OCI-LY1 (cell line): ENCODE data around the gene PLPP1.

Source experiments
- H2AFZ ChIP-seq: fragments of 200-600 bp; sonication (generic), shearing (Covaris generic); 2 replicates; pipeline ENCODE4 v1.6.0; 2014; ENCODE audit warnings: antibody characterized with exemption, mild to moderate bottlenecking, low read length
- H3F3A ChIP-seq: fragments of 200-600 bp; sonication (generic), shearing (Covaris generic); 2 replicates; pipeline ENCODE4 v1.6.0; 2014; ENCODE audit warnings: mild to moderate bottlenecking, antibody characterized with exemption, low read length, moderate library complexity; ENCODE audit not compliant: insufficient read depth
- H3K27ac ChIP-seq: fragments of 200-600 bp; sonication (generic); 2 replicates; pipeline ENCODE4 v1.5.1; 2014; ENCODE audit warnings: low read length, mixed run types, mild to moderate bottlenecking, low read depth; ENCODE audit not compliant: poor library complexity, severe bottlenecking
- H3K27me3 ChIP-seq: fragments of 200-600 bp; sonication (generic); 2 replicates; pipeline ENCODE4 v1.6.0; 2014; ENCODE audit warnings: antibody characterized with exemption, mild to moderate bottlenecking, low read length, moderate library complexity; ENCODE audit not compliant: insufficient read depth
- H3K36me3 ChIP-seq: fragments of 200-600 bp; sonication (generic); 2 replicates; pipeline ENCODE4 v1.6.1; 2014; ENCODE audit warnings: mild to moderate bottlenecking, antibody characterized with exemption, low read length, moderate library complexity, mixed read lengths; ENCODE audit not compliant: insufficient read depth
- H3K4me1 ChIP-seq: fragments of 200-600 bp; sonication (generic); 2 replicates; pipeline ENCODE4 v1.5.1; 2014; ENCODE audit warnings: mild to moderate bottlenecking, low read length, moderate library complexity; ENCODE audit not compliant: insufficient read depth, severe bottlenecking
- H3K4me2 ChIP-seq: fragments of 200-600 bp; sonication (generic), shearing (Covaris generic); 2 replicates; pipeline ENCODE4 v1.6.1; 2014; ENCODE audit warnings: low read length
- H3K4me3 ChIP-seq: fragments of 200-600 bp; sonication (generic); 2 replicates; pipeline ENCODE4 v1.5.1; 2014; ENCODE audit warnings: low read length, low read depth, mild to moderate bottlenecking, mixed read lengths; ENCODE audit not compliant: poor library complexity, severe bottlenecking
- H3K79me2 ChIP-seq: fragments of 200-600 bp; shearing (Covaris generic); 2 replicates; pipeline ENCODE4 v1.6.1; 2016; ENCODE audit warnings: mixed run types, low read length, mixed read lengths; ENCODE audit not compliant: insufficient read depth
- H3K9ac ChIP-seq: fragments of 200-600 bp; sonication (generic), shearing (Covaris generic); 2 replicates; pipeline ENCODE4 v1.6.1; 2014; ENCODE audit warnings: mild to moderate bottlenecking, low read length, mixed read lengths
- H3K9me2 ChIP-seq: fragments of 200-600 bp; sonication (generic), shearing (Covaris generic); 2 replicates; pipeline ENCODE4 v1.6.1; 2014; ENCODE audit warnings: low read depth, mild to moderate bottlenecking, low read length, mixed read lengths
- H3K9me3 ChIP-seq: fragments of 200-600 bp; shearing (Covaris generic); 2 replicates; pipeline ENCODE4 v1.6.1; 2014; ENCODE audit warnings: low read length, mixed read lengths
- H4K20me1 ChIP-seq: fragments of 200-600 bp; sonication (generic), shearing (Covaris generic); 2 replicates; pipeline ENCODE4 v1.6.0; 2016; ENCODE audit warnings: mild to moderate bottlenecking, low read length; ENCODE audit not compliant: insufficient read depth
- EZH2 ChIP-seq: fragments of 200-600 bp; sonication (generic), shearing (Covaris generic); IDR thresholded peaks from 2 replicates; pipeline ENCODE4 v1.8.0; 2017; ENCODE audit warnings: borderline replicate concordance, mixed run types, mild to moderate bottlenecking, antibody characterized with exemption, low read length, moderate library complexity, mixed read lengths
- TF ChIP-seq, protein P1 (sequence below): fragments of 200-600 bp; sonication (generic), shearing (Covaris generic); IDR thresholded peaks from 2 replicates; pipeline ENCODE4 v1.5.1; 2017; ENCODE audit warnings: mild to moderate bottlenecking, antibody characterized with exemption, low read length, moderate library complexity, mixed read lengths

PLPP1 gene

DNA sequence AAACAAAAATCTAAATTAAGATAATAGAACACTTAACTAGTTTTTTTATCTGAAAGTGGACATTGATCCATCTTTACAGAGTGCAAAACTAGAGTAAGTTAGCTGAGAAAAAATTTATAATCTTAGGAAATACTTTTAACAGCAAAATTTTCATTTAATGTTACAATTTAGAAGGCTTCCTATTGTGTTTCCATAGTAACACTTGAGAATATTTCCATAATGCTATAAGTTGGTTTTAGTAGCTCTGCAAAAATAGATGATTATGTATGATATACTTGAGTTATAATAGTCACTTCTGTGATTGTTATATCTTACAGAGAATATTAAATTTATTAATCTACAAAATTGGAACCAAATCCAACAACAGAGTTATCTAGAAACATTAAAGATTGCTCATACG is 148.4 kb downstream of the PLPP1 start:
- Histone ChIP-seq H3K4me2 (no peak overlapping the region), H3K36me3 (peaks cover 89% of the 10 kb centered on the region), H3K4me3 (no peak overlapping the region), H2AFZ (no peak overlapping the region), H3K9ac (no peak overlapping the region), H3K9me3 (0 out of 2 replicates have a peak, but pooled peaks cover under 1% of the 10 kb centered on the region), H4K20me1 (no peaks in the 10 kb centered on the region), H3K9me2 (no peaks in the 10 kb centered on the region), H3F3A (no peaks in the 10 kb centered on the region), H3K27ac (no peak overlapping the region), H3K79me2 (peaks cover 7% of the 10 kb centered on the region; the same call in 1 of the 2 replicates), H3K4me1 (no peaks in the 10 kb centered on the region), H3K27me3 (no peaks in the 10 kb centered on the region)
- TF ChIP-seq, protein P1, sequence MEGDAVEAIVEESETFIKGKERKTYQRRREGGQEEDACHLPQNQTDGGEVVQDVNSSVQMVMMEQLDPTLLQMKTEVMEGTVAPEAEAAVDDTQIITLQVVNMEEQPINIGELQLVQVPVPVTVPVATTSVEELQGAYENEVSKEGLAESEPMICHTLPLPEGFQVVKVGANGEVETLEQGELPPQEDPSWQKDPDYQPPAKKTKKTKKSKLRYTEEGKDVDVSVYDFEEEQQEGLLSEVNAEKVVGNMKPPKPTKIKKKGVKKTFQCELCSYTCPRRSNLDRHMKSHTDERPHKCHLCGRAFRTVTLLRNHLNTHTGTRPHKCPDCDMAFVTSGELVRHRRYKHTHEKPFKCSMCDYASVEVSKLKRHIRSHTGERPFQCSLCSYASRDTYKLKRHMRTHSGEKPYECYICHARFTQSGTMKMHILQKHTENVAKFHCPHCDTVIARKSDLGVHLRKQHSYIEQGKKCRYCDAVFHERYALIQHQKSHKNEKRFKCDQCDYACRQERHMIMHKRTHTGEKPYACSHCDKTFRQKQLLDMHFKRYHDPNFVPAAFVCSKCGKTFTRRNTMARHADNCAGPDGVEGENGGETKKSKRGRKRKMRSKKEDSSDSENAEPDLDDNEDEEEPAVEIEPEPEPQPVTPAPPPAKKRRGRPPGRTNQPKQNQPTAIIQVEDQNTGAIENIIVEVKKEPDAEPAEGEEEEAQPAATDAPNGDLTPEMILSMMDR: no peak

DNA sequence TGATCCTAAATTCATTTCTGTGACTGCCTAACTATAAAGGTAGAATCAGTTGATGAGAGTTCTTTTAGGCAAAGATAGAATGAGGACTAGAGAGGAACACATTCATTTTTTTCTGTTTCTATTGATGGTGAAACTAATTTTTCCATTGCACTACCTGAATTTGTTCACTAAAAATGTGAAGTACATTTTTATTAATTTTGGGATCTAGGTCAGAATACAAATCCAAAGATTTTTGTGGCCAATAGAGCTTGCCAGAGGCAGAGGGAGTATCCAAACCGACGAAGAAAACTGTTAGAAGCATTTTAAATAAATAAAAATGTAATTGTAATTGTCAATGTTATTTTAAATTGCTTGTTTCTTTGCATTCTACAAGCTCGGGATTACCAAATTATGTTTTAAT is 148.9 kb downstream of the PLPP1 start:
- Histone ChIP-seq H3K36me3 (peaks cover 89% of the 10 kb centered on the region), H2AFZ (no peak overlapping the region), H3K79me2 (peaks cover 7% of the 10 kb centered on the region; the same call in 1 of the 2 replicates), H3K9me2 (no peaks in the 10 kb centered on the region), H3F3A (no peaks in the 10 kb centered on the region), H3K27me3 (no peaks in the 10 kb centered on the region), H4K20me1 (no peaks in the 10 kb centered on the region), H3K4me2 (no peak overlapping the region), H3K4me1 (no peaks in the 10 kb centered on the region), H3K4me3 (no peak overlapping the region), H3K9ac (no peak overlapping the region), H3K27ac (no peak overlapping the region), H3K9me3 (no peaks in the 10 kb centered on the region)
- TF ChIP-seq, protein P1: no peak
- no peak for TF ChIP-seq EZH2

DNA sequence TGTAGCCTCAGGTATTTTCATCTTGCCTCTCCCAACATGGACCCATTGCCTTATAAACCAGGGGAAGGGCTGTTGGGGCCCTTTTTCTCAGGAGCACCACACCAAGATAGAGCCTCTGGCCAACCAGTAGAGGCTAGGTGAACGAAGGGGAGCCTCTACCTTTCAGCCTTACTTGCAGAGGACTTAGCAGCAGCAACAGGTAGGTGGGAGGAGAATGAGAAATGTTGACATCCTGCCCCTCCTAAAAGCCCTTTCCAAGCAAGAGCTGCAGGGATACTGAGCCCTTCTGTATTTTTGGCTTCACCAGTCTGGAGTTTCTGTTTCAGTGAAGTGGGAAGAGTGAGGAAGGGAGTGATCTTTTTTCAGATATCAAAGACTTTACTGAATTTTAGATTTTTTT is 149.5 kb downstream of the PLPP1 start:
- H3F3A ChIP-seq: no peaks in the 10 kb centered on the region
- H3K4me3 ChIP-seq: no peak overlapping the region
- no peak overlapping the region for H3K4me2 ChIP-seq
- no peaks in the 10 kb centered on the region for H3K27me3 ChIP-seq
- H3K4me1 ChIP-seq: no peaks in the 10 kb centered on the region
- H4K20me1 ChIP-seq: no peaks in the 10 kb centered on the region
- no peak overlapping the region for H3K9ac ChIP-seq
- peaks cover 89% of the 10 kb centered on the region for H3K36me3 ChIP-seq
- no peak overlapping the region for H2AFZ ChIP-seq
- no peaks in the 10 kb centered on the region for H3K9me2 ChIP-seq
- no peak for TF ChIP-seq EZH2
- TF ChIP-seq, protein P1: no peak
- no peaks in the 10 kb centered on the region for H3K9me3 ChIP-seq
- no peak overlapping the region for H3K27ac ChIP-seq
- peaks cover 7% of the 10 kb centered on the region; the same call in 1 of the 2 replicates for H3K79me2 ChIP-seq
